LNCAP (cell line): Measurements from ENCODE around the gene CCDC61.

Experiments used
- CTCF ChIP-seq: fragments of 450-650 bp; IDR thresholded peaks from 2 replicates; pipeline ENCODE4 v1.5.1; 2017; ENCODE audit warnings: mild to moderate bottlenecking

Gene CCDC61

GRCh38 chr19:45976178-45976577, 19.1 kb upstream of the CCDC61 start:
- TF ChIP-seq CTCF: no peak

GRCh38 chr19:45978156-45978555, 17.1 kb upstream of the CCDC61 start:
- no peak for TF ChIP-seq CTCF

- no peak for TF ChIP-seq CTCF
Measured at GRCh38 chr19:45981350-45981749, 13.9 kb upstream of the CCDC61 start.

- no peak for TF ChIP-seq CTCF
Measured at GRCh38 chr19:45985321-45985720, 9.9 kb upstream of the CCDC61 start.

- no peak for TF ChIP-seq CTCF
Measured at GRCh38 chr19:45990113-45990728, 5.0 kb upstream of the CCDC61 start.

GRCh38 chr19:45994456-45994997, 740 bp upstream of the CCDC61 start:
- TF ChIP-seq CTCF: no peak

GRCh38 chr19:45995715-45996385, 583 bp downstream of the CCDC61 start:
- TF ChIP-seq CTCF: no peak
